K562 (cell line): Measurements from ENCODE around the gene PJA1. TPM values are rescaled to one million over a fixed set of nuclear protein-coding genes. Genes with fewer than 3 reads are reported as not detected.

Experiments
- ATAC-seq: fragments of 200-7000 bp; cut with Tn5 transposase; 3 replicates; pipeline ENCODE4 v1.9.1; 2020; ENCODE audit warnings: moderate library complexity
- BruUV-seq: library from RNA; stranded (reverse); fragments of 400-500 nt; replicated peaks from 2 replicates; lab custom pipeline; 2021; lab: Mats Ljungman, UMichigan
- CTCF ChIA-PET: fragments of 300-600 bp; formaldehyde crosslinking; extraction: SDS; loops from one replicate; lab custom pipeline; 2021; ENCODE audit warnings: low intra/inter-chr PET ratio; lab: Yijun Ruan, JAX
- POLR2A ChIA-PET: fragments of 300-600, 350-650 bp; sonication (Branson Sonifier 250); formaldehyde crosslinking; extraction: SDS; loops from one replicate; lab custom pipeline; 2021; ENCODE audit warnings: antibody characterized with exemption, inconsistent platforms; lab: Yijun Ruan, JAX
- DNase-seq, 4 experiments: peaks; one replicate each; pipeline versions ENCODE4 v3.0.0 to v3.0.0-alpha.2; 2011 to 2018; ENCODE audit warnings: low spot score in 3 of 4, mixed read lengths in 3 of 4; ENCODE audit errors: extremely low read depth in 1 of 4
- FAIRE-seq: peaks from 2 replicates; lab custom pipeline; 2011; peaks lifted over from hg19 to GRCh38; lab: Jason Lieb, UNC
- H2AFZ ChIP-seq: 2 replicates; pipeline ENCODE4 v1.6.0; 2011; ENCODE audit warnings: low read depth, low read length, control low read depth, inconsistent platforms
- H3K27ac ChIP-seq: fragments of 200-600 bp; 3 replicates; pipeline ENCODE4 v1.8.0; 2011; ENCODE audit warnings: low read depth, mild to moderate bottlenecking, control low read depth, inconsistent platforms, low read length, moderate library complexity, mixed read lengths; ENCODE audit errors: extremely low read depth
- H3K27me3 ChIP-seq, 2 experiments: fragments of 300-600 bp in 1 of 2; 2 replicates in 1 of 2; 3 replicates in 1 of 2; pipeline versions ENCODE4 v1.6.0 to v1.8.0; 2011; ENCODE audit warnings: inconsistent platforms in 2 of 2, low read length in 2 of 2, mild to moderate bottlenecking in 1 of 2, mixed read lengths in 1 of 2, moderate library complexity in 1 of 2; ENCODE audit not compliant: control insufficient read depth in 2 of 2, insufficient read depth in 2 of 2
- H3K36me3 ChIP-seq: fragments of 300-600 bp; 3 replicates; pipeline ENCODE4 v1.8.0; 2011; ENCODE audit warnings: mild to moderate bottlenecking, low read length, inconsistent platforms; ENCODE audit not compliant: control insufficient read depth, insufficient read depth
- H3K4me1 ChIP-seq, 2 experiments: fragments of 200-600 bp in 1 of 2; replicated peaks in 1 of 2; 2 replicates in 1 of 2; 3 replicates in 1 of 2; pipeline versions ENCODE4 v1.5.1 to v1.8.0; 2011; ENCODE audit warnings: inconsistent platforms in 2 of 2, low read length in 2 of 2, mild to moderate bottlenecking in 1 of 2, mixed read lengths in 1 of 2, moderate library complexity in 1 of 2; ENCODE audit not compliant: control insufficient read depth in 2 of 2, insufficient read depth in 2 of 2
- H3K4me2 ChIP-seq: 2 replicates; pipeline ENCODE4 v1.6.1; 2011; ENCODE audit warnings: low read length, control low read depth, inconsistent platforms, mixed read lengths; ENCODE audit not compliant: insufficient read depth
- H3K4me3 ChIP-seq: fragments of 200-600 bp; sonication (generic), shearing (Covaris generic); 2 replicates; pipeline ENCODE4 v1.5.1; 2016; ENCODE audit warnings: control low read depth, inconsistent platforms
- H3K79me2 ChIP-seq: fragments of 200-600 bp; 3 replicates; pipeline ENCODE4 v1.8.0; 2011; ENCODE audit warnings: low read length, inconsistent platforms; ENCODE audit not compliant: control insufficient read depth, insufficient read depth
- H3K9ac ChIP-seq, 2 experiments: 2 replicates each; pipeline versions ENCODE4 v1.6.0 to v1.6.1; 2011; ENCODE audit warnings: low read depth in 2 of 2, low read length in 2 of 2, control low read depth in 1 of 2, inconsistent platforms in 1 of 2, mild to moderate bottlenecking in 1 of 2, mixed read lengths in 1 of 2; ENCODE audit not compliant: insufficient read depth in 1 of 2
- H3K9me1 ChIP-seq: one replicate; pipeline ENCODE4 v1.6.0; 2011; ENCODE audit warnings: inconsistent platforms, mild to moderate bottlenecking, low read length, moderate library complexity; ENCODE audit not compliant: control insufficient read depth, insufficient read depth
- H3K9me3 ChIP-seq: replicated peaks from 2 replicates; pipeline ENCODE4 v1.5.1; 2011; ENCODE audit warnings: low read depth, low read length, inconsistent platforms; ENCODE audit not compliant: control insufficient read depth, insufficient read depth
- H4K20me1 ChIP-seq: replicated peaks from 2 replicates; pipeline ENCODE4 v1.6.1; 2011; ENCODE audit warnings: low read length, inconsistent platforms, mixed read lengths; ENCODE audit not compliant: control insufficient read depth, insufficient read depth
- CTCF ChIP-seq, 3 experiments: IDR thresholded peaks in 2 of 3; conservative IDR thresholded peaks in 1 of 3; 2 replicates each; pipeline ENCODE4 v1.5.1; 2011 to 2012; ENCODE audit warnings: low read length in 3 of 3, mild to moderate bottlenecking in 3 of 3, control low read depth in 2 of 3, improper control_type of control experiment in 1 of 3, inconsistent platforms in 1 of 3, low read depth in 1 of 3, mixed read lengths in 1 of 3, moderate library complexity in 1 of 3; ENCODE audit not compliant: insufficient read depth in 2 of 3
- MYNN ChIP-seq, 2 experiments: sonication (generic); formaldehyde crosslinking in 1 of 2; IDR thresholded peaks; 2 replicates each; pipeline versions ENCODE4 v1.5.0 to v1.6.1; 2016 to 2020; ENCODE audit warnings: antibody characterized with exemption in 1 of 2, missing genetic modification reagents in 1 of 2
- PKNOX1 ChIP-seq: fragments of 450-650 bp; IDR thresholded peaks from 2 replicates; pipeline ENCODE4 v1.6.1; 2016
- RB1 ChIP-seq: fragments of 450-650 bp; IDR thresholded peaks from 2 replicates; pipeline ENCODE4 v1.6.1; 2017; ENCODE audit warnings: low read depth, mild to moderate bottlenecking
- RFX5 ChIP-seq: IDR thresholded peaks from 2 replicates; pipeline ENCODE4 v1.6.1; 2011; ENCODE audit warnings: low read depth, mild to moderate bottlenecking, improper control_type of control experiment, low read length
- SAFB2 ChIP-seq: fragments of 200-400 bp; formaldehyde crosslinking; IDR thresholded peaks from 2 replicates; pipeline ENCODE4 v1.6.1; 2018; ENCODE audit warnings: borderline replicate concordance, low read length, low read depth, moderate library complexity; ENCODE audit not compliant: severe bottlenecking
- ZBTB33 ChIP-seq: sonication (generic); formaldehyde crosslinking; IDR thresholded peaks from 2 replicates; pipeline ENCODE4 v1.8.1; 2023; ENCODE audit warnings: mild to moderate bottlenecking, missing genetic modification reagents
- ZFP1 ChIP-seq: fragments of 450-650 bp; formaldehyde crosslinking; IDR thresholded peaks from 2 replicates; pipeline ENCODE4 v1.4.0; 2020; ENCODE audit warnings: mild to moderate bottlenecking, mixed read lengths
- ZNF280A ChIP-seq: fragments of 450-650 bp; IDR thresholded peaks from 2 replicates; pipeline ENCODE4 v1.6.1; 2018; ENCODE audit warnings: mild to moderate bottlenecking, low read depth; ENCODE audit not compliant: partially characterized antibody
- WGBS: fragments of 100-300 bp; shearing (Covaris generic); methylation state at CpG from one replicate; pipeline ENCODE4 v1.1.6; 2016; ENCODE audit warnings: low coverage, mixed read lengths; ENCODE audit not compliant: insufficient coverage; ENCODE audit errors: missing lambda C conversion rate; 5-methylcytosine and 5-hydroxymethylcytosine counted together
- in situ Hi-C: fragments of 300-500 bp; cut with MboI; formaldehyde crosslinking; loops from 4 replicates; pipeline ENCODE4 v1.15.0; 2018; ENCODE audit warnings: inconsistent platforms, mixed read lengths
- intact Hi-C: fragments of 100-400 bp; cut with micrococcal nuclease; formaldehyde crosslinking; loops from 2 replicates; pipeline ENCODE4 v1.14.2; 2022
- polyA plus RNA-seq, 8 experiments: library from polyadenylated mRNA; depleted of rRNA in 4 of 8; stranded (reverse) in 5 of 8; unstranded in 3 of 8; fragments of >200 nt; fragmentation: Nextera tagmentation in 2 of 8; fragmentation: Illumina TruSeq in 1 of 8; extraction: Ambion mirVana in 2 of 8; extraction: Trizol in 1 of 8; gene quantifications; 2 replicates each; pipeline versions ENCODE4 v1.2.1 to v1.2.3, GENCODE V29; 2011 to 2014; ENCODE audit warnings: inconsistent platforms in 1 of 8, missing spikeins in 1 of 8
- total RNA-seq, 7 experiments: library from RNA; depleted of rRNA in 6 of 7; stranded (reverse); fragments of >200 nt in 6 of 7; fragmentation: Illumina TruSeq in 2 of 7; extraction: Trizol in 2 of 7; gene quantifications; 2 replicates each; pipeline versions ENCODE4 v1.2.1 to v1.2.3, GENCODE V29; 2011 to 2021; ENCODE audit warnings: low replicate concordance in 1 of 7

PJA1 gene
- total and polyA plus RNA-seq, 9 of the 15 experiments (the other 6 are each of a cell fraction or from before 2014, with no cell fraction given), result 1.6 to 6.0 (median 4.0) TPM

GRCh38 chrX:69137371-69138117, 27.7 kb downstream of the PJA1 start:
- Histone ChIP-seq H3K27ac (no peak overlapping the region), H3K9me3 (no peaks in the 10 kb centered on the region), H3K4me1 (peaks cover 0 to 9% of the 10 kb centered on the region in 2 experiments; a peak in 2 of 5 replicates), H2AFZ (peak overlapping the region; percentile 31), H4K20me1 (0 out of 2 replicates have a peak, but pooled peaks cover 3% of the 10 kb centered on the region), H3K9me1 (no peaks in the 10 kb centered on the region), H3K79me2 (no peaks in the 10 kb centered on the region), H3K27me3 (peaks cover 0 to 22% of the 10 kb centered on the region in 2 experiments; a peak in 2 of 5 replicates), H3K36me3 (no peaks in the 10 kb centered on the region), H3K4me3 (no peak overlapping the region), H3K4me2 (no peak overlapping the region; the same call in 1 of the 2 replicates), H3K9ac (no peak overlapping the region)
- no TSS peak for BruUV-seq
- WGBS, result 24% methylated on average over 6 of the region's 11 CpGs
- intact Hi-C loops (no loop called here), in situ Hi-C loops (no loop called here)
- no peak for TF ChIP-seq PKNOX1
- TF ChIP-seq ZBTB33, result peak; percentile 50; the same call in 1 of the 2 replicates
- TF ChIP-seq CTCF (IDR thresholded peaks at IDR 0.05 in 2 of 3, conservative IDR thresholded peaks at IDR 0.05 in 1 of 3; ENCODE audit: insufficient read depth in 2 of 3, low read depth in 1 of 3, low read length in 3 of 3), result no peak
- TF ChIP-seq RB1, result no peak
- no peak for TF ChIP-seq MYNN (IDR thresholded peaks at IDR 0.05)
- no peak for TF ChIP-seq MYNN (CRISPR knock-in tag; IDR thresholded peaks at IDR 0.05)
- no peak for TF ChIP-seq SAFB2
- no peak for TF ChIP-seq ZNF280A
- TF ChIP-seq ZFP1 (CRISPR knock-in tag), result no peak
- no peak for TF ChIP-seq RFX5
- ATAC-seq (no peak), DNase-seq (no peak), FAIRE-seq (no peak)
- CTCF ChIA-PET, result no interaction called here
- POLR2A ChIA-PET, result interaction anchor here (1.3 kb wide), 1 partner anchor 10 kb away, joined by 3 read pairs; no protein-coding TSS in a partner anchor
